Measurements from ENCODE around the gene GPR137B.

DNA sequence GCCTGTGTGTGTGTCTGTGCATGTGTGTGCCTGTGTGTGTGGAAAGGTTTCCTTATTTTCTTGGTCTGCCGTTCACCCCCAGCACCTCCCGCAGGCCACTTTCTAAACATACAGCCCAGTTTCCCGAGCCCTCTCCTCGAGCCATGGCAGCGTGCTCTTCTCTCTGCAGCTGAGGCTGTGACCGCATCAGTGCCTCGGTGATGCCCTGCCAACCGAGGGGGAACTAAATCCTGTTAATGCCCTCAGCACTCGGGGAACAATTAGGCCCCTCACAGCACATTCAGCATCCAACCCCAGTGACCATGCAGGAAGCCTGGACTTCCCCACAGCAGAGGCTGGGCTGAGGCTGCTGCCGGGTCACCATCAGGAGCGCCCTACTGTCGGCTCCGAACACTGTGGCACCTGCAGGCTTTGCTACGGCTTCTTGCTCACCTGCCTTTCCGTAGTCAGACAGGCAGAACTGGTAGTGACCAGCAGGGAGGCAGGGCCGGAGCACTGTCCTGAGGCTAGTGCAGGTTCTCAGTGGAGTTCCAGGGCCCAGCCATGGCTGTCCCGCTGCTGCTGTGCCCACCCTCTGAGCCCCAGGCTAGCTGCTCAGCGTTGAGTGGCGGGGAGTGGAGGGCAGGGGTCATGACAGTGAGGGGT lies 8.1 kb downstream of the GPR137B start:
- TF ChIP-seq, protein P1, sequence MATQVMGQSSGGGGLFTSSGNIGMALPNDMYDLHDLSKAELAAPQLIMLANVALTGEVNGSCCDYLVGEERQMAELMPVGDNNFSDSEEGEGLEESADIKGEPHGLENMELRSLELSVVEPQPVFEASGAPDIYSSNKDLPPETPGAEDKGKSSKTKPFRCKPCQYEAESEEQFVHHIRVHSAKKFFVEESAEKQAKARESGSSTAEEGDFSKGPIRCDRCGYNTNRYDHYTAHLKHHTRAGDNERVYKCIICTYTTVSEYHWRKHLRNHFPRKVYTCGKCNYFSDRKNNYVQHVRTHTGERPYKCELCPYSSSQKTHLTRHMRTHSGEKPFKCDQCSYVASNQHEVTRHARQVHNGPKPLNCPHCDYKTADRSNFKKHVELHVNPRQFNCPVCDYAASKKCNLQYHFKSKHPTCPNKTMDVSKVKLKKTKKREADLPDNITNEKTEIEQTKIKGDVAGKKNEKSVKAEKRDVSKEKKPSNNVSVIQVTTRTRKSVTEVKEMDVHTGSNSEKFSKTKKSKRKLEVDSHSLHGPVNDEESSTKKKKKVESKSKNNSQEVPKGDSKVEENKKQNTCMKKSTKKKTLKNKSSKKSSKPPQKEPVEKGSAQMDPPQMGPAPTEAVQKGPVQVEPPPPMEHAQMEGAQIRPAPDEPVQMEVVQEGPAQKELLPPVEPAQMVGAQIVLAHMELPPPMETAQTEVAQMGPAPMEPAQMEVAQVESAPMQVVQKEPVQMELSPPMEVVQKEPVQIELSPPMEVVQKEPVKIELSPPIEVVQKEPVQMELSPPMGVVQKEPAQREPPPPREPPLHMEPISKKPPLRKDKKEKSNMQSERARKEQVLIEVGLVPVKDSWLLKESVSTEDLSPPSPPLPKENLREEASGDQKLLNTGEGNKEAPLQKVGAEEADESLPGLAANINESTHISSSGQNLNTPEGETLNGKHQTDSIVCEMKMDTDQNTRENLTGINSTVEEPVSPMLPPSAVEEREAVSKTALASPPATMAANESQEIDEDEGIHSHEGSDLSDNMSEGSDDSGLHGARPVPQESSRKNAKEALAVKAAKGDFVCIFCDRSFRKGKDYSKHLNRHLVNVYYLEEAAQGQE (IDR thresholded peaks at IDR 0.05) = no peak
- TF ChIP-seq, protein P2, sequence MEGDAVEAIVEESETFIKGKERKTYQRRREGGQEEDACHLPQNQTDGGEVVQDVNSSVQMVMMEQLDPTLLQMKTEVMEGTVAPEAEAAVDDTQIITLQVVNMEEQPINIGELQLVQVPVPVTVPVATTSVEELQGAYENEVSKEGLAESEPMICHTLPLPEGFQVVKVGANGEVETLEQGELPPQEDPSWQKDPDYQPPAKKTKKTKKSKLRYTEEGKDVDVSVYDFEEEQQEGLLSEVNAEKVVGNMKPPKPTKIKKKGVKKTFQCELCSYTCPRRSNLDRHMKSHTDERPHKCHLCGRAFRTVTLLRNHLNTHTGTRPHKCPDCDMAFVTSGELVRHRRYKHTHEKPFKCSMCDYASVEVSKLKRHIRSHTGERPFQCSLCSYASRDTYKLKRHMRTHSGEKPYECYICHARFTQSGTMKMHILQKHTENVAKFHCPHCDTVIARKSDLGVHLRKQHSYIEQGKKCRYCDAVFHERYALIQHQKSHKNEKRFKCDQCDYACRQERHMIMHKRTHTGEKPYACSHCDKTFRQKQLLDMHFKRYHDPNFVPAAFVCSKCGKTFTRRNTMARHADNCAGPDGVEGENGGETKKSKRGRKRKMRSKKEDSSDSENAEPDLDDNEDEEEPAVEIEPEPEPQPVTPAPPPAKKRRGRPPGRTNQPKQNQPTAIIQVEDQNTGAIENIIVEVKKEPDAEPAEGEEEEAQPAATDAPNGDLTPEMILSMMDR (IDR thresholded peaks at IDR 0.05; ENCODE audit: low read depth, low read length, missing input control) = no peak
- TF ChIP-seq, protein P3, sequence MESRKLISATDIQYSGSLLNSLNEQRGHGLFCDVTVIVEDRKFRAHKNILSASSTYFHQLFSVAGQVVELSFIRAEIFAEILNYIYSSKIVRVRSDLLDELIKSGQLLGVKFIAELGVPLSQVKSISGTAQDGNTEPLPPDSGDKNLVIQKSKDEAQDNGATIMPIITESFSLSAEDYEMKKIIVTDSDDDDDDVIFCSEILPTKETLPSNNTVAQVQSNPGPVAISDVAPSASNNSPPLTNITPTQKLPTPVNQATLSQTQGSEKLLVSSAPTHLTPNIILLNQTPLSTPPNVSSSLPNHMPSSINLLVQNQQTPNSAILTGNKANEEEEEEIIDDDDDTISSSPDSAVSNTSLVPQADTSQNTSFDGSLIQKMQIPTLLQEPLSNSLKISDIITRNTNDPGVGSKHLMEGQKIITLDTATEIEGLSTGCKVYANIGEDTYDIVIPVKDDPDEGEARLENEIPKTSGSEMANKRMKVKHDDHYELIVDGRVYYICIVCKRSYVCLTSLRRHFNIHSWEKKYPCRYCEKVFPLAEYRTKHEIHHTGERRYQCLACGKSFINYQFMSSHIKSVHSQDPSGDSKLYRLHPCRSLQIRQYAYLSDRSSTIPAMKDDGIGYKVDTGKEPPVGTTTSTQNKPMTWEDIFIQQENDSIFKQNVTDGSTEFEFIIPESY (IDR thresholded peaks at IDR 0.05) = no peak
- TF ChIP-seq TAF1 (conservative IDR thresholded peaks at IDR 0.05) (no peak), RAD21 (IDR thresholded peaks at IDR 0.05) (no peak), GABPA (IDR thresholded peaks at IDR 0.05 in 1 of 2, conservative IDR thresholded peaks at IDR 0.05 in 1 of 2) (no peak), FOXA2 (IDR thresholded peaks at IDR 0.05) (no peak), YY1 (IDR thresholded peaks at IDR 0.05) (no peak), EGR1 (IDR thresholded peaks at IDR 0.05; ENCODE audit: low read depth in 2 of 2) (no peak), FOXA1 (IDR thresholded peaks at IDR 0.05) (no peak), NR2F2 (IDR thresholded peaks at IDR 0.05) (no peak), HNF4A (conservative IDR thresholded peaks at IDR 0.05) (no peak)
- TF ChIP-seq, protein P4, sequence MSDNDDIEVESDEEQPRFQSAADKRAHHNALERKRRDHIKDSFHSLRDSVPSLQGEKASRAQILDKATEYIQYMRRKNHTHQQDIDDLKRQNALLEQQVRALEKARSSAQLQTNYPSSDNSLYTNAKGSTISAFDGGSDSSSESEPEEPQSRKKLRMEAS (IDR thresholded peaks at IDR 0.05) = no peak
